Activated CD4-positive, alpha-beta T cell treated with anti-CD3 and anti-CD28 coated beads, Interleukin-2, amount 50 U/mL, for 16 hours (primary cell): ENCODE data around the gene ZNF740.

Experiments used
- DNase-seq: peaks from one replicate; pipeline ENCODE4 v3.0.0-alpha.2; 2020

ZNF740 gene

DNA sequence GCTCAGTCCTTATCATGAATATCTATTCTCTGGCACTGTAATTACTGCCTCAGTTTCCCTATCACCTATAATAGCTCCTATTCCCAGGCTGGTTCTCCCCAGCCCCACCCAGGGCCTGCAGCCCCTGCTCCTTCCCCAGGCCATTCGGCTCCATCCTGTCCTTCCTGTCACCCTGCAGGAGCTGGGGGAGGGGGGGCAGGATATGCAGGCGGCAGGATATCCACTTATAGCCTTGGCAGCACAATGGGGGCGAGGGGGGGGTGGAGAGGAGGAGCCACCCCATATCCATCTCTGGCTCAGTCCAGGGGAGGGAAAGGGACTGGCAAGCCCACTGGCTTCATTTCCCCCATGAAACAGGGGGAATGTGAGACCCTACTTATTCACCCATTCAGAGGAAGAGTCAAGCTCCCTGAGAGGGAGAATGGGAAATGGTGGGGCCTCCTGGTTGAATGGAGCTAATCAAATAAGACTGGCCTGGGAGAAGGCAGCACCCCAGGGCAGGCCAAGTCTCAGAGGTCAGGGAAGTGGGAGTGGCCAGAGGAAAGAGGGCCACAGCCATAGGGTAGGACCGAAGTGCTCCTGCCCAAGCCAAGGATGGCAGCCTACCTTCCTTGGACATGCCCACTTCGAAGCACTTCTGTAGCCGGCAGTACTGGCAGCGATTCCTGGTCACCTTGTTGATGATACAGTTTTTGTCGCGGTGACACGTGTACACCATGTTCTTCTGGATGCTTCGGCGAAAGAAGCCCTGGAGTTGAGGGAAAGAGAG is 34.3 kb downstream of the ZNF740 start:
- DNase-seq: no peak

DNA sequence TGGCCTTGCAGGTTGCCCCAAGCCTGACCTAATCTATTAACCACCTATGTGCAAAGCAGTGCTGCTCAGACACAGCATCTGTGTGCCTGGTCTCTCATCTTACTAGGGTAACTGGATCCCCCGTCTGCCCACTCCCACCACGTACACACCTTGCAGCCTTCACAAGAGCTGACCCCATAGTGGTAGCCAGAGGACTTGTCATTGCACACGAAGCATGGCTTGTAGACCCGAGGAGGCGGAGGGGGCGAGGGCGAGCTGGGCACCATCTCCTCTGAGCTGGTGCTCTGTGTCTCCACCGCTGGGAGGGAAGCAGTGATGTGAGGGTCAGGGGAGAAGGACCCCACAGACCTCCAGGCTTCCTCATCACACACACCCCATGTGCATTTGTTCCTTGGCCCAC is 35.0 kb downstream of the ZNF740 start:
- no peak for DNase-seq

DNA sequence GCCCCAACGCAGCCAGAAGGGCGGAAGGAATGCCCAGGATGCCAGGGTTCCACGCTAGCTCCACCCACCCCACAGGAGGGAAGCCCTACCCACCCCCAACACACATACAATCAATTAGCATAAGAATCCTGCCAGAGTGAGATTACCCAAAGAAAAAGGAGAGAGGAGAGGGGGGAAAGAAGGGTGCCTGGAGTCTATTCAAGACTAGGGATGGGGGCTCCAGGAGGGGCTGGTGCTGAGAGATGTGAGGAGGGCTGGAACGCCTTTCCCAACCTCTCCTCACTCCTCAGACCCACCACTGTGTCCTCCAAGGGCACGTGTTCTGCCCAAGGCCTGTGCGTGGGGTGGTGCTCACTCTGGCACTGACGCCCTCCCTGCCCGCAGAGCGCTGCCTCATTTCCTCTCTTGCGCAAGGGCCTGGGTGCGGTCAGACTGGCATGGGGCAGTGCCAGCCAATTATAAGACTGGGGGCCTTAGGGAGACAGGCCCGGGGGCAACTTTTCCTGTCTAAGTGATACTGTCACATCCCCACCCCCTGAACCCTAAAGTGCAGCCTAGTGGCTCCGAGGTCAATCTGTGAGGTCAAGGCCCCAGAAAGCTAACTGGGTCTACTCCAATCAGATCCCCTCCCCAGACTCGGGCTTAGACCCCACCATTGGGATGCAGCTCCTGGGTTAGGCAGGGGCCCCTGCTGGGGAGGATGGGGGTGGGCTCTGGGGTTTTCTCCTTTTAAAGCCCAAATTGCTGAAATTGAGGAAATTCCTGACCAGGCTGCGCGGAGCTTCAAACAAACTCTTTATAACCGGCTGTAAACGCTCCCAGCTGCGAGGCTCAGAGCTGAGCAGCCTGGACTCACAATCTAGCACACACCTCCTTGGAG is 36.8 kb downstream of the ZNF740 start:
- DNase-seq: peak; percentile 76

DNA sequence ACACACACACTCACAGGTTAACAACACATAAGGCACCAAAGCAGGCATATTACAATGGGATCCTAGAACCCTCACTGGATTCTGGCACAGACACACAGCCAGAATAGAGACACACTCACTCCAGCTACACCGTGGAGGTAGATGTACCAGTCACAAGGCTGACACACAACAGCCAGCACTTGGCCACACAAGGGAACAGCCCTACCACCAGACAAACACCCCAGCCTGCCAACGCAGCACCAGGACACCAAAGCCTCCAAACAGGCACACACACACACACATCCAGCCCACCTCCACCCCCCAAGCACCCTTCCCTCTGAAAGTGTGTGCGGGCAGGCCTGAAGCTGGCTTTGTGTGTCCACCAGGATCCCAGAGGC is 37.4 kb downstream of the ZNF740 start:
- no peak for DNase-seq

DNA sequence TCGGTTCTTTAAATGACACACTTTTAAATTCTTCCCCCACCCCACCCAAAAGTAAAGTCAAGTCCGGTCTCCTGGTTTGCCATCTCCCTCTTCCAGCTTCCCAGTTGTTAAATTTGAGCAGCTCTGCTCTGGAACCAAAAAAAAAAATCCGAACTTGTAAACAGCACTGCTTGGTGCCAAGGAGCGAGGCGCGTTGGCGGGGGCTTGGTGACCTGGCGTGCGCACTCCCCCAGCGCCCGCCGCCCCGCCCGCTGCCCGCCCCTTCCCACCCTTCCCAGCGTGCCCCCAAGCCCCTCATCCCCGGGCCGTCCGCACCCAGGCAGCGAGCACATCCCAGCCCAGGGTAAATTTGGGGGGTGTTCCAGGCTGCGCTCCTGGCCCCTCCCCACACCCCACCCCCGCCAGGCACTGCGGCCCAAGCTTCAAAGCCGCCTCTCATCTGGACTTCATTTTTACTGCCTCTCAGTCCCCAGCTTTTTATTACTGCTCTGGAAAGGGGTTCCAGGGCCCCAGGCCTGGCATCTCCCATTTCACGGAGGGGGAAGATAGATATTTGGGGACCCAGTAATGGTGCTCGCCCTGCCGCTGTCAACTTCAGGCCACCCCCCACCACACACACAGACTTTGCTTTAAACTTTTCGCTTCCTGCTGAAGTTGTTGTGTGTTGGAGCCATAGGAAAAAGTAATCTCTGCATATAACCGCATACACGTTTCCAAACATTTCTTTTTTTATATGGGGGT is 38.2 kb downstream of the ZNF740 start:
- DNase-seq: no peak

DNA sequence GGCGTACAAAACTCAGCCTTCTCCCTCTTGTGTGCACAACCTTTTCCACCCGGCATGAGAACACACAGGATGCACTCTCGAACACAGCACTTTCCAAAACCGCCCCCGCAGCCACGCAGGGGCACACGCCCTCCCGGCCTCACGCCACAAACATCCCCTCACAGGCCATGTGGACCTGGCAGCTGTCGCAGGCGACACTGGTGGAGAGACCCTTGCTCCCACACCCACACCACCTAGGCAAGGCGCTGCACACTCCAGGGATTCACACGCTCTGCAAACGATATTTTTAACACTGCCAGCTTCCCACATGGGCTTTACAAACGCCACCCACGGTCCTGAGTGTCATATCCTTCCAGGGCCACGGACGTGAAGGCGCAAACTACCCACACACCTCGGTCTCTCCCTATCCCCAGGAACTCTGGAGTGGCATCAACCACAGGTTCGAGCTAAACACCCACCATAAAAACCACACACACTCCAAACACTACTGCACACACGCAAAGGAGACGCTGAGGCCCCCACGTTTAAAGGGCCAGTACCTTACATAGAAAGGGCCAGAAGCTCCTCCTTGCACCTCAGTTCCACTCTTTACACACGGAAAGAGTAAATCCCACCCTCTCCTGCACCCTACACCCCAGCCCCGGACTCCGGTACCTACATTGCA is 38.9 kb downstream of the ZNF740 start:
- peak; percentile 76 for DNase-seq

DNA sequence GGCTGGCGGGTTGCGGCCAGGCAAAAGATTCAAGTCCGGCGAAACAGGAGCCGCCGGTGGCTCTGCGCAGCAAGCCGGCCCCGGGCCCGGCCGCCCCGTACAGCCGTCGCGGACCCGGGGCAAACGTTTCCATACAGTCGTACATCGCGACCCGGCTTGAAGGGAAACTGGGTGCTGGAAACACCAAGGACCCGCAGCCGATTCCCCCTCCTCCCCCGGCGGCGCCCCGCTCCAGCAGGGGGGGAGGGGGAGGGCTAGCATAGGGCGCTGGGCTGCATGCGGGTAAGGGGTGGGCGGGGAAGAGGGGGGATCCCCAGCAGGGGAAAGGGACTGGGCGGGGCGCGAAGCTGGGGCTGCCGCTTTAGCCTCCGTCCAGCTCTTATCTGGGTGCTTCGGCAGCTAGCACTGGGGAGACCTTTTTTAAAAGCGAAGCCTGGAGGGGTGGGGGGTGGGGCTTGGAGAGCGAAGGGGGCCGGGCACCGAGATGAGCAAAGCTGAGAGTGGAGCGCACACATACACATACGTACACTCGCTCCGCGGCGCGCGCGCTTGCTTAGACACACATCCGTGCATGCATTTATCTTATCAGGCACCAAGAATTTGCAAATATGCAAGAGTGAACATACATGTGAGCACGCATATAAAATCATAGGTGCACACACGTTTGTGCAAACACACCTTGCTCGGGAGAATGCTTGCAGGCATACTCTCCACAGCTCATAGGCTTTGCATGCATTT is 39.6 kb downstream of the ZNF740 start:
- peak; percentile 87 for DNase-seq

DNA sequence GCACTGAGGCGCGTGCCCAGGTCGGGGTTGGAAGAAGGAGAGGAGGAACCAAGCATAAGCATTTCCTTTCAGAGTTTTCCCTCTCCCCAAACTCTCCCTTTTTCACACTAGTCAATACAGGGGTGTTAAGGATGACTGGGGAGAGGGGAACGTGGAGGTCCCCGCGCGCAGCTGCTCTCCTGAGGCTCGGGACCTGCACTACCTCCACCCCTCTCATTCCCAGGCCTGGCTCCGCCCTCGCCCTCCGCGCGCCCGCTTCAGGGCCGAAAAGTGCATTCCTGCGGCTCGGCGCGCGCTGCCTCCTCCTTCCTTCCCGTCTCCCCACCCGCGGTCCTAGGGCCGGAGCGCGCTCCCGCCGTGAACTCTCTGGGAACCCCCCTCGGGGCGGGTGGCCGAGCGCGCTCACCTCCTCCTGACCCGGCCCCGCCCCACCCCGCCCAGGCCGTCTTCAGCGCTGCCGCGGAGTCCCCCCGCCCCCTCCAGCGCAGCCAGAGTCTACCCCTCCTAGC is 40.2 kb downstream of the ZNF740 start:
- peak; percentile 91 for DNase-seq

DNA sequence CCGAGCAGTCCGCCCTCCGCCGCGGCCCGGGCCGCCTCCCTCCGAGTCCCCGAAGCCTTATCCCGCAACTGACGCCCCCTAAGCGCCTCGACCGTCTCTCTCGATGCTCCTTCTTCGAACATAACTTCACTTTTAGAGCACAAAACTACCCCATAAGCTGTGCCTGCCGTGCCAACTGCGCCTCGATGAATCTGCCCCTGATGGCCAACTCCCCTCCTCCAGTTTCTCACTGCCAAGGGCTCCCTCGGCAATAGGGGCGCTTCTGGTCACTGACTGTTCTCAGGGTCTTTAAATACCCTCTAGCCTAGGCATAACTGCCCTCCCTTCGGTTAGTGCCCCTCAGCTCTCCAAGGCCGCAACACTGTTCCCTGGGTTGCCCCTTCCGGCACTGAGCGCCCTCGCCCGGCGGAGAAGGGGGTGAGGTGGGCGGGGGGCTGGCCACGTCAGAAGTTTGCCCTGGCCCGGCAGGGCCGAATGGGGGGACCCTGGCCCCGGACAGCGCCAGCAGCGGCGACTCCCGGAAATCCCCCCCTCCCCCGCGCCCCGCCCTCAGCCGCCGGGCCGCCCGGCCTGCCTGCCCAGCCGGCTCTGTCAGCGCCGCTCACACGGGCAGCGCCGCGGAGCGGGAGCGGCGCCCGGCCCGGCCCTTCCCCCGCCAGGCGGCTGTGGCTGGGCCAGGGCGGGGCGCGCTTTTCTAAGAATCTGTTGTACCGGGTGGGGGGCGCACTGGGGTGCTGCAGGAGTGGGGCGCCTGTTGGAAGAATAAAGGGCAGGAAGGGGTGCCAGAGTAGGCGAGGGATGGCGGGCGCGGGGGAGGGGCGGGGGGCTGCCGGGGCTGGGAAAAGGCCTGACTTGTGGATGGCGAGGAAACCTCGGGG is 40.9 kb downstream of the ZNF740 start:
- peak; percentile 39 for DNase-seq

DNA sequence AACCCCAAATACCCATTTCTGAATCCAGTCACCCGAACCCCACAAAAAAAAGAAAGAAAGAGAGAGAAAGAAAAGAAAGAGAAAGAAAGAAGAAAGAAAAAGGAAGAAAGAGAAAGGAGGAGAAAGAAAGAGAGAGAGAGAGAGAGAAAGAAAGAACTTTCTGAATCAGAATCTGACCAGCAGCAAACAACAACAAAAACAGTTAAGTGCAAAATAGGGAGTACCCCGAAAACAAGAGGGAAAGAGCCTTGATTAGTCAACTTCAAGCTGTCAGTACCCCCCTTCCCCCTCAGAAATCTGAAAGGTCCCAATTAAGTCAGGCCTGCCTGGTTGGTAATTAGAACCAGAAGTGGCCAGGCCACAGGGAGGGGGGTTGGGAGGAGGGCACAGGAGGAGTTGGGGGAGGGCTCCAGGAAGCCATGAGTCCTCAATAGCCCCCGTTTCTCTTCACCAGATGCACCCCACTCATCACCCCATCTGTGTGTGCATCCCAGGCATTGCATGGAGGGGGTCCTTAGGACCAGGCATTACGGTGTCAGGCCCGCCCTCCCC is 41.7 kb downstream of the ZNF740 start:
- DNase-seq: no peak

DNA sequence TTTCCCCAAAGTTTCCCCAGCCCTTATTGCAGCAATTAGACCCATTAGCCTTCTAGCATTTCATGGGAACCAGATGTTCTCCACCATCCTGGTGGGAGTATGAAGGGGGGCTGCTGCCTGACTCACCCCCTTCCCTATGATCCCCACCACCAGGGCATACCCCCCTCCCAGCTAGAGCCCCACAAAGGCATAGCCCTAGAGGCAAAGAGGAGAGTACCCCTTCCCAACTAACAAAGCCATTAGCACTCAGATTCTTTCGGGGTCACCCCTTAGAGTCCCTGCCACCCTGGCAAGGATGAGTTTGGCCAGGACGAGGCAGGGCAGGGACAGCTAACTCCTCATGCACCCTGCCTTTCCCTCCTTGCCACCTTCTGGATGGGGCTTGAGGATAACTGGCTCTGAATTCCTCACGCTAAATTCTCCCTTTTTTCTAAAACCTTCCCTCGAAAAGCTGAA is 42.3 kb downstream of the ZNF740 start:
- DNase-seq: no peak

DNA sequence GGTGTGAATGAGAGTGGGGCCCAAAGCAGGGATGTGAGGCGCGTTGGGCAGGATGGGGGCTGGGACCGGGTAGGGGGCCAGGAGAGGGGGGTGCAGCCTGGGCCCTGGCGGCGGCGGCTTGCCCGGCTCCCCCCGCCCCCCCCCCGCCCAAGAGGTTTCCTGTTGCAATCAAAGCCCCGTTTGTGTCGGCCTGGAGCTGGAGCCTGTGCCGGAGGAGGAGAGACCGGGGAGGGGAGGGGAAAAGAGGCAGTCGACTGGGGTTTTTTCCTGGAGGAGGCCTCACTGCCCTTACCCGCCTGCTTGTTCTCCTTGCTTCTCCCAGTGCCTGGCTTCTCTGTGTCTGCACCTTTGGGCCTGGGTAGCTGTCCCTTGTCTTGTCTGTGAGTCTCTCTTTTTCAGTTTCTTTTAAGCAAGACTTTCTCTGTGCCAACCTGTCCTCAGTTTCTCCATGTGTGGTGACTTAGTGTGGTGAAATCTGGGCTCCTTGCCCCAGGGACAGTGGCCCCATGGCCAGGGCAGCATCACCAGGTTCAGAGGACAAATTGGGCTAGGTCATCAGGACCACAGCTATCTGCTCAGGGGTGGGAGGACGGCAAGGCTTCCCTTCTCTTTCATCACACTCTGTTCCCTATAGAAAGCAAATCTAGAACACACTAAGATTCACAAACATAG is 43.0 kb downstream of the ZNF740 start:
- no peak for DNase-seq

DNA sequence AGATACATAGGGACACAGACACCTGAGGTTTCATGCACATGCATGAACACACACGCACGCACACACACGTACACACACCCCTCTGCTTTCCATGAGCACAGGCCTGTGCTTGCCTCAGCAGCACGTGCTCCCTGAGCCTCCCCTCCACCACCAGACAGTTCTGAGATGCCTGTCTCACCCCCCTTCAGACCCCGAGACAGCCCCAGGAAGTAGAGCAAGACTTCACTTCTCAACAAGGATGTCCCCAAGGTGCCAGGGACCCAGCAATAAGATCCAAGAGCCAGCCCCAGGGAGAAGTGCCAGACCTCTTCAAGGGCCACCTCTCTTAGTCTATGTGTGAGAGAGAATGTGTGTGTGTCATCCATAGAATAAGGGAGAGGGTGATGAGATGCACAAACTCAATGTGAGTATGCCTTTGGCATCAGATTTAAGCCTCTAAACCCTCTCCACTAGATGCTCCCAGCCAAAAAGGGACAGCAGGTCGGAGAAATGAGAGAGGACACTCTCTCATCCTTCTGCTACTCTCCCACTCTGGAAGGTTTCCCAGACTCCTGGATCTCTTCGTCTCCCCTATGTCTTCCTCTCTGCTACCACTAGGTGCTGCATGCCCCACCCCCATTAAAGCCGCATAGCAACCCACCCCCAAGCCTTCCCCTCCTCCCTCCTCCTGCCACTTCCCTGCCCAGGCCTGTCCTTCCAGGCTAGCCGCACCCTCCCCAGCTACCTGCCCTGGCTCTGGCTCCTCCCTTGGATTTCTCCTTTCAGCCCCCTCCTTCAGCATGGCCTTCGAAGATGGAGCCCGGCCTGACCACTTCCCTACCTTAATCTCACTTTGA is 43.8 kb downstream of the ZNF740 start:
- no peak for DNase-seq

DNA sequence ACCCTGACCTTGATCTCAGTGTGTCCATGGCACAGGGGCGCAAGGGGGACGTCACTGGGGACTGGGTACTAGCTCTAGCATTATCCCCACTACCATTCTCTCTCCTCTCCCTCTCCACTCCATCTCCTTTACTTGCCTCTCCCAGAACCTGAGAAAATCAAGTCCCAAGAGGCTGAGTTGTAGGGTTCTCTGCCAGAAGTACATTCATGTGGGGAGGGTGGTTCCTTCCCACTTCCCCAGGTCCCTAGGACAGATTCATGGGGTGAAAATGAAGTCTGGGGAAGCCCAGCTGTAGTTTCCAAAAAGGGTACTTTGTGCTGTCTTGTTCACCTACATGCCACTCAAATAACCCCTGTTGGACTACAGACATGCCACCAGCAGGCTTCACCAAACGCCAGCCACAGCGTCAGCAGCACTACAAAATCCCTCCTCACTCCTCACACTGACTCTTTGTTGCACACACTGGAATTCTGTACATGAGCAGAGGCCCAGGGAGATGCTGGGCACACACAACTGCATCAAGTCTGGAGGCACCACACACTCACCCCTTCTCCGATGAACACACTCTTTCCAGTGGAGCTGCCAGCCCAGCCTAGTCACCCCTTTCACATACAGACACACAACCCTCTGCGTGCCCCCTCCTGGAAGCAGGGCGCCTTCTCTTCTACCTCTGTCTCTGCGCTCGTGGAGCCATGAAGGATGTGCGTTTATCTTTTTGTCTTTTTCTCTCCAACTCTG is 44.5 kb downstream of the ZNF740 start:
- no peak for DNase-seq

DNA sequence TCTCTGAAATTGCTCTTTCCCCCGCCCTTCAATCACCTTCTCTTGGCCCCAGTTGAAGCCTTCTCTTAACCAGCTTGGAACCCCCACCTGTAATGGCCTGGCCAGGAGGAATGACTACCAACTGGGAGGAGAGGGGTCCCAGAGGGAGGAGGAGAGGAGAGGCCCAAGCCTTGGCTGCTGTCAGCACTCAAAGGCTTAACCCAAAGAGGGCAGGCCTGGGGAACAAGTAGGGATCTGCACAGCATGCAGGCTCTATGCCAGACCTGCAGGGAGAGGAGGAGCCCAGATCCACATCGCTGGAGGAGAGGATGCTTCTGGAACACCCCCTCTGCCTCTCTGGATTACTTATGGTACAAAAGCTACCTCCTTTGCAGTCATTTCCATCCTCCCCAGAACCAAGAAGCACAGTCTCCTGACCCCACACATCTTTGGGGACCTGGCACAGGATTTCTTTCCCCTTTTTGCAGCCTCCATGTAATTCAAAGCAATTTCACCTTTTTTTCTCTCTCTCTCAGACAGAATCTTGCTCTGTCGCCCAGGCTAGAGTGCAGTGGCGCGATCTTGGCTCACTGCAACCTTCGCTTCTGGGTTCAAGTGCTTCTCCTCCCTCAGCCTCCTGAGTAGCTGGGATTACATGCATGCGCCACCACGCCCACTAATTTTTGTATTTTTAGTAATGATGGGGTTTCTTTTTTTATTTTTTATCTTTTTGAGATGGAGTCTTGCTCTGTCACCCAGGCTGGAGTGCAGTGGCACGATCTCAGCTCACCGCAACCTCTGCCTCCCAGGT is 45.3 kb downstream of the ZNF740 start:
- DNase-seq: no peak

DNA sequence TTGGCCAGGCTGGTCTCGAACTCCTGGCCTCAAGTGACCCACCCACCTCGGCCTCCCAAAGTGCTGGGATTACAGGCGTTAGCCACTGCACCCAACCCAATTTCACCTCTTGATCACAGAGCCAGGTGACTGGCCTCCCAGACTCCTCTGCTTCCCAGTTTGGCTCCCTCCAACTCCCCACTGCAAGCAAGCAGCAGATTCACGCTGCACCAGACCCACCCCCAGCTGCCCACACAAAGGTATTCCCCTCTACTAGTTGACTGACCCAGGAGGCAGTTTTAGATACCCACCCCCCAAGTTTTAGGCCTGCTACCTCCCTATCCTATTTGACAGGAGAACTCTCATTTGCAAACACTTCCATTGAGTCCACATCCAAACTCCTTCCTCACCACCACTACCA is 46.3 kb downstream of the ZNF740 start:
- no peak for DNase-seq

DNA sequence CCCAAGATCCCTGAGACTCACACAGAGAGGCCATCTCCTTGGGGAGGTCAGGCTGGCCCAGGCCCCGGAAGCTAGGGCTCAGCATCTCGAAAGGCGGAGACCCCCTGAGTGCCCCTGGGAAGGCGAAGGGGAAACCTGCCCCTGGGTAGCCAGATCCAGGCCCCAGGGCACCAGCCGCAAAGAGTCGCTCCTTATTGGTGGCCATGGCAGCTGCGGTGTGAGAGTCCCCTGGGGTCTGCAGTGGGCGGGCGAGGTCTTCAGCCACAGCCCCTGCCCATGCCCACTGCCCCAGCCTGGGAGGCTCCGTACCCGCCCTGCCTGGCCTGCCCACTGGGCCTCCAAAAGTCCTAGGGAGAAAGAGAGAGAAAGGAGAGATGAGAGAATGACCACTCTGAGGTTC is 46.8 kb downstream of the ZNF740 start:
- no peak for DNase-seq
